DMS153 (cell line): ENCODE results near the gene RNF213.
"Not testable (repeated sequence)": the region's sequence is repeated elsewhere in the genome, so short reads cannot be mapped to it uniquely, and the experiment has no call there.

Experiments
- DNase-seq: peaks from one replicate; lab custom pipeline; 2025; lab: John Stamatoyannopoulos, UW

The RNF213 gene

DNA sequence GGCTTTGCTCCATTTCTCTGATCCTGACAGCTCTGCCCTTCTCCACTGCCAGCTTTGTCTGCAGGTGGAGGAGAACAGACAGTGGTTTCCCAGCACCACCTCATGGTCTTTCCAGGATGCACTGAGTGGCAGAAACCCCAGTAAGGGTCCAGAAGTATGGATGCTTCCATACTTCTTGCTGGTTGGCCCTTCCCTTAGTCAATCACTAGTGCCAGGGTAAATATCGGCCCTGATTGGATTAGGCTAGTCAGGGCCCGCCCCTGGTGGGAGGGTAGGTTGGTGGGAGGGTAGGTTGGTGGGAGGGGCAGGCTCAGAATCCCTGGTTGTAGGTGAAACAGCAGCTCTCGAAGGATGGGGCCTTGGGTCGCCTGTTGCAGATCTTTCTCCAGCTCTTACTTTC is 10.2 kb downstream of the RNF213 start:
- no peak for DNase-seq

DNA sequence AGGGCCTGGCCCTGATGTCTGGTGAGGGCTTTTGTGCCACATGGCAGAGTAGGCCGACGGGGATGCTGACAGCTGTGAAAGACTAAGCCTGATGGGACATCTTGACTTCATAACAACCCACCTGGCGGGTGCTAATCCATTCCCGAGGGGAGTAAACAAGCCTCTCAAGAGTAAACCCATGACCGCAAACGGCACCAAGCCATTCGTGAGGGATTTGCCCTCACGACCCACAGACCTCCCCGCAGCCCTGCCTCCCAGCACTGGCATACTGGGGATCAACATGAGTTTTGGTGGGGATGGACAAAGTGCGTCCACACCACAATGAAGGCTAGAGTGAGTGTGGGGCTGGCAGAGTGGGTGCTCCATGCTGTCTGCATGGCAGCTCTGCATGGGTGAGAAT is 11.7 kb downstream of the RNF213 start:
- no peak for DNase-seq

DNA sequence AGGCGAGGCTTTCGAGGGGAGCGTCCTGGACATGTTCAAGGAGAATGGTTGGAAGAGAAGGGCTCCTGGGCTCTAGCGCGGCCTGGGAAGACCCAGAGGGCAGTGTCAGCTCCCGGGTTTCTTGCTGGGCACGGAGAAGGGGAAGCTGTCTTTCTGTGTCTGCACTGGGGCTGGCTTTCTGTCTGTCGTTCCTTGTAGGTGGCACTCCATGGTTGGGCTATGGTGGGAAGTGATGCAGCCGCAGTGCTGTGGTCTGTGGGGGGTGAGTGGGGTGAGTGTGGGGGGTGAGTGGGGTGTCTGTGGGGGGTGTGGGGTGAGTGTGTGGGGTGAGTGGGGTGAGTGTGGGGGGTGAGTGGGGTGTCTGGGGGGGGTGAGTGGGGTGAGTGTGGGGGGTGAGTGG is 13.7 kb downstream of the RNF213 start:
- no peak for DNase-seq

DNA sequence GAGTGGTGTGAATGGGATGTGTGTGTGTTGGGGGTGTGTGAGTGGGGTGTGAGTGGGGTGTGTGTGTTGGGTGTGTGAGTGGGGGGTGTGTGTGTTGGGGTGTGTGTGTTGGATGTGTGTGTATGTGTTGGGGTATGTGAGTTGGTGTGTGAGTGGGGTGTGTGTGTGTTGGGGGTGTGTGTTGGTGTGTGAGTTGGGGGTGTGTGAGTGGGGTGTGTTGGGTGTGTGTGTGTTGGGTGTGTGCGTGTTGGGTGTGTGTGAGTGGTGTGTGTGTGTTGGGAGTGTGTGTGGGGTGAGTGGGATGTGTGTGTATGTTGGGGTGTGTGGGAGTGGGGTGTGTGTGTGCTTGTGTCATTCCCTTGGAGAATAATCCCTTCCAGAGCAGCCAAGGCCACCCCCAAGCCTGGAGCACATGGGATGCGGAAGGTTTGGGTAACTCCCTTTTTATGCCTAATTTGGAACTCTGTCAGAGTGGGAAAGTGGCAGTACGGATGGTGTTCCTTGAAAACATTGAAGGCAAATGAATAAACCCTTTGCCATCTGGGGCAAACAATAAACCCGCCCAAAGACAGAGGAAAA is 14.3 kb downstream of the RNF213 start:
- DNase-seq = no peak

DNA sequence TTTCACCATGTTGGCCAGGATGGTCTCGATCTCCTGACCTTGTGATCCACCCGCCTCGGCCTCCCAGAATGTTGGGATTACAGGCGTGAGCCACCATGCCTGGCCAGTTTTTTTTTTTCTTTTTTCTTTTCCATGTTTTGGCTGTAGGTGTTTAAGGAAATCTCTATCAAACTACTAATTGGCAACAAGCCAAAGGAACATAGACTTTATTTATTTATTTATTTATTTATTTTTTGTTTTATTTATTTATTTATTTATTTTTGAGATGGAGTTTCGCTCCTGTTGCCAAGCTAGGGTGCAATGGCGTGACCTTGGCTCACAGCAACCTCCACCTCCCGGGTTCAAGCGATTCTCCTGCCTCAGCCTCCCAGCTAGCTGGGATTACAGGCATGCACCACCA is 15.2 kb downstream of the RNF213 start:
- DNase-seq = not testable (repeated sequence)

DNA sequence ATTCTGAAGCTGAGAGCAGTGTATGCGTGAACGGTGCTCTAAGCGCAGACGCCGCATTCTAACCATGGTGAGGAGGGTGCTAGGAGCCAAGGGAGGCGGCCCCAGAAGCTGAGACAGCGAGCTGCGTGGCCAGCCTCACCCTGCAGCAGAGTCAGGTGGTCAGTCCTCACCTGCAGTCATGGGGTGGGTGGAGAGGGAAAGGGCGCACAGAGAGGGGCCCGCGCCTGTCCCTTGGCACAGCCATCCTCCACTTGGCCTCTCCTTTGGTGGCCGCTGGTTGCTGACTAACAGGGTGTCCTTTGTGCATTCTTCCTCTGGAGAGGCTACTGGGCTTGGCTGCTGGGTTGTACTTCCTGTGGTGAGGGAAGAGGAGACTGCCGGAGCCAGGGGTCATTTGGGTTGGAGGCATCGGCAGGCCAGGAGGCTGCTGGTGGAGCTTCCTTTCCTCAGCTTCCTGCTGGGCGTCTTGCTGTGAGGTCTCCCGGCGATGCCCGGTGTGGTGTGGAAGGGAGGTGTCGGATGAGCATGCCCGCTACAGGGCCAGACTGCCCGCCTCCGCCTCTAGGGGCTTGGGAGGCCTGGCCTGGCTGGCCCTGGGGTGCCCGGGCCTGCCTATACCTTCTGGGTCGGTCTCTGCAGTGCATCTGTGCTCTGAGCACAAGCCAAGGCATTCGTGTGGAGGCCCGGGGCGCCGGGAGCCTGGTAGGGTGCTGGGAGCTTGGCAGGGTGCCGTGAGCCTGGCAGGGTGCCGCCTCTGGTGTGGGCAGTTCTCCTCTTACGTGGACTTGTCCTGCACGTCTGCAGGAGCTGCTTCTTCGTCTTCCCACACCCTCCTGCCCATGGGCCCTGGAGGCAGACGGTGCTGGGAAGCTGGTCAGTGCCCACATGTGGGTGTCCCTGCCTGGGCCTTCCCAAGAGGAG is 17.4 kb downstream of the RNF213 start:
- no peak for DNase-seq

DNA sequence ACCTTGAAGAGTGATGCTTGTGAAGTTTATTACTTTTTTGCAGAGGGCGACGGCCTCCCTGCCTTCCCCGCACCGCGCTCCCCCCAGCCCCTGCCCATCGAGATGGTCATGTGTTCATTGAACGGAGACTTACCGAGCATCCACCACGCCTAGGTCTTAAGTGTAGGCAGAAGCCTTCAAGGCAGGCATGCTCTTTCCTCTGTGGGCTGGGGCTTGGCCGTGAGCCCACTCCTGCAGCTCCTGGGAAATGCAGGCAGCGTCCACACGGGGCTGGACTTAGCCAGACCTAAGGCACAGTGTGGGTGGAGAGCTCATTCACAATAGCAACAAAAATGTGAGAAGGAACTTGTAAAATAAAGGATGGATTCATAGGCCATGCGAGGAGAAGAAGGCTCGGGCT is 19.2 kb downstream of the RNF213 start:
- DNase-seq = no peak

DNA sequence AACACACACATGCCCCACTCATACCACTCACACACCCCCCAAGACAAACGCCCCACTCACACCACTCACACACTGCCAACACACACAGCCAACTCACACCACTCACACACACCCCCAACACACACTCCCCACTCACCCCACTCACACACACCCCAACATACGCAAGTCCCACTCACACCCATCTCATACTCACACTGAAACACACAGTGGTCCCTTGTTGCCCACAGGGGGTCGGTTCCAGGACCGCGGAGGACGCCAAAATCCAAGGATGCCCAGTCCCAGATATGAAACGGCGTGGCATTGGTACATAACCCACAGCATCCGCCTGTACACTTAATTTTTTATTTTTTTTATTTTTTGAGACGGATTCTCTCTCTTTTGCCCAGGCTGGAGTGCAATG is 20.9 kb downstream of the RNF213 start:
- DNase-seq = no peak

DNA sequence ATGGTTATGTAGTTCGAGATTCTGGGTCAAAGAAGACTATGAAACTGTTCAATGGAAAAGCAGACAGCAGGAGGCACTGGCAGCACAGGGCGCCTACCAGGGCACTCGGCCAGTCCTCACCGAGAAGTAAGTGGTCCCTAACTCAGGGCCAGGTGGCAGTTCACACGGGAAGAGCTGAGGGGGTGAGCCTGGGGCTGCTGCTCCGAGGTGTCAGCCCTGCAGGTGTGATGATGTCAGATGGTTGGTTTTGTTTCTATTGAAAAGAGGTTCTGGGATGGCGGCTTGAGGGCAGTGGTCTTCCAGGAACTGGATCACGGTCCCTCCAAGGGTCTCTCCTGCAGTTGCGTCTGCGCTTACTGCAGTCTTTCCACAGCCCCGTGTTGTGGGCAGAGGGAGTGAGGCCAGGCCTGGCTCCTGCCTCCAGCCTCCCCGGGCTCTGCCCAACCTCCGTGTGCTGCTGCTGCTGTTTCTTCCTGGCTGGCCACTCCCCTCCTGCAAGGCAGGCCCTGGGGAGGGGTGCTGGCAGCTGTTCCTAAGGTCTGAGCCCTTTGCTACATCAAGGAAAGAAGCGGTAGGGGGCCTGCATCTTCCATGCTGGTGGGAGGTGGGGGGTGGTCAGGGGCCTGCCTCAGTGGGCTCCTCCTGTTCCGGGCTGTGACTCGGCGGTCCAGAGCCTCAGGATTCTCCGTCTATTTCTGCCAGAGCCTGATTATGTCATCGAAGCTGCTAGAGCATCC is 22.6 kb downstream of the RNF213 start:
- no peak for DNase-seq

DNA sequence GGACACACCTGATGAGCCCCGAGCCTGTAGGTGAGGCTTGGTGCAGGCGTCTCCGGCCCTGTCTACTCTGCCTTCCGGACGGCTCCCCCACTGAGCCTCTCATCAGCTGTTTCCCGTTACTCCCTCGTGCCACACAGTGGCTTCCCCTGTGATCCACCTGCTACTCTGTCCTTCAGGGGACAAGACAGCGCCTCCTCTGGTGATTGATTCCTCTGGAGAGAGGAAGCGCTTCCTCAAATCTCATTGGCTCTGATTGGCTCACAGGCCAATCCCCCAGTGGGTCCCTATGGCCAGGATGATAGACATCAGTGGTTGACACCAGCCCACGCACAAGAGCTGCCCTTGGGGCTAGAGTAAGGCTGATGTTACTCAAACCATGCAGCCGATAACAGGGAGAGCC is 24.0 kb downstream of the RNF213 start:
- no peak for DNase-seq

DNA sequence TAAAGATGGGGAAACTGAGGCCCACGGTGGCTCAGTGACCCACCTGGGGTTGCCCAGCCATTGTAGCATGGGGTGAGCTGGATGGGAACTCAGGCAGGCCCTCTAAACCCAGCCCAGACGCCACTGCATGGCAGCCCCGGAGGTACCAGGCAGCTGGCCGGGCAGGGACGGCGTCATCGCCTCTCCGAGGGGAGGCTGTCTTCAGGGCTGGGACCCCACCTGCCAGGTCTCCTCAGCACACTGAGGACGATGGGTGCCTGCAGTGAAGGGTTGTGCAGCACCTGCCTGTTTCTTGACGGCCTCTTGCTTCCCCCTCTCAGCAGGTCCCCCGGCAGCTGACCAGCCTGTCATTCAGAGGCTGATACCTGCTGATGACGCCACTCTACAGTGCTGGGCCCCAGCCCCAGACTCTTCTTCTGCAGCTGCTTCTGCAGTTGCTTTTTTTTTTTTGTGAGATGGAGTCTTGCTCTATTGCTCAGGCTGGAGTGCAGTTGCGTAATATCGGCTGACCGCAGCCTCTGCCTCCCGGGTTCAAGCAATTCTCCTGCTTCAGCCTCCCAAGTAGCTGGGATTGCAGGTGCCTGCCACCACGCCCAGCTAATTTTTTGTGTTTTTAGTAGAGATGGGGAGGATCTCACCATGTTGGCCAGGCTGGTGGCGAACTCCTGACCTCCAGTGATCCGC is 24.7 kb downstream of the RNF213 start:
- DNase-seq = no peak

DNA sequence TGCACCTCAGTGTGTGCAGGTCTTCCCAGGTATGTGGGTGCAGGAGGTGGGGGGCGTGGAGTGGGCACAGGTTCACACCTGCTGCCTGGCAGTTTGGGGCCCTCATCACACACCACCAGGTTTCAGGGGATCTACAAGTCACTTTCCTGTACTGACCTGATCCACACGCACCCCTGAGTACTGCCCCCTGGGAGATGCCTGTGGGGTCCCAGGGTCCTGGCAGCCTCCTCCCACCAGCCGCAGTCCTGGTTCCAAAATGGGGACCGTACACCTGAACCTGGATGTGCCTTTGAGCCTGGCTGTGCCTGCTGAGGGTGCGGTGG is 25.9 kb downstream of the RNF213 start:
- no peak for DNase-seq

DNA sequence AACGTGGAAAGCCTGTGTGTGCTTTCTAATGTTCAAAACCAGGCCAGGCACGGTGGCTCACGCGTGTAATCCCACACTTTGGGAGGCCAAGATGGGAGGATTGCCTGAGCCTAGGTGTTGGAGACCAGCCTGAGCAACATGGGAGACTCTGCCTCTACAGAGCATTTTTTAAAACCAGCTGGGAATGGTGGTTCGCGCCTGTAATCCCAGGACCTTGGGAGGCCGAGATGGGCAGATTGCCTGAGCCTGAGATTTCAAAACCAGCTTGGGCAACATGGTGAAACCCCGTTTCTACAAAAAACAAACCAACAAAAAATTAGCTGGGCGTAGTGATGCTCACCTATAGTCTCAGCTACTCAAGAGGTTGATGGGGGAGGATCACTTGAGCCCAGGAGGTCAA is 26.4 kb downstream of the RNF213 start:
- DNase-seq = no peak

DNA sequence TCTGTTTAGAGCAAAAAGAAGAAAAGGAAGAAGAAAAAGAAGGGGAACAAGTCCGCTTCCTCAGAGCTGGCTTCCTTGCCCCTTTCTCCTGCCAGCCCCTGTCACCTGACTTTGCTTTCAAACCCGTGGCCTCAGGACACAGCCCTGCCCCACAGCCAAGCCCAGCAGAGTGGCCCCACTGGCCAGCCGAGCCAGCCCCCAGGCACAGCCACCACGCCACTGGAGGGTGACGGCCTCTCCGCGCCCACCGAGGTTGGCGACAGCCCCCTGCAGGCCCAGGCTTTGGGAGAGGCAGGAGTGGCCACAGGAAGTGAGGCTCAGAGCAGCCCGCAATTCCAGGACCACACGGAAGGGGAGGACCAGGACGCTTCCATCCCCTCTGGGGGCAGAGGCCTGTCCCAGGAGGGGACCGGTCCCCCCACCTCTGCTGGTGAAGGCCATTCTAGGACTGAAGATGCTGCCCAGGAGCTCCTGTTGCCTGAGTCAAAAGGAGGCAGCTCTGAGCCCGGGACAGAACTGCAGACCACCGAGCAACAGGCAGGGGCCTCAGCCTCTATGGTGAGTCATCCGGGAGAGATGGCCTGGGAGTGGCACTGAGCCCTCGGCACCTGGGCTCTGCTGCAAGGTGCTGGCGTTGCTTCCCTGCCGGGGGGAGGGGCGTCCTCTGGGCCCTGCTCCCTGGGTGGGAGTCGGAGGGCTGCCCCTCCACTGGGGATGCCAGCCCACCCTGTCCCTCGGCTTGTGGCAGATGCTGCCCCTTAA is 27.3 kb downstream of the RNF213 start:
- no peak for DNase-seq

DNA sequence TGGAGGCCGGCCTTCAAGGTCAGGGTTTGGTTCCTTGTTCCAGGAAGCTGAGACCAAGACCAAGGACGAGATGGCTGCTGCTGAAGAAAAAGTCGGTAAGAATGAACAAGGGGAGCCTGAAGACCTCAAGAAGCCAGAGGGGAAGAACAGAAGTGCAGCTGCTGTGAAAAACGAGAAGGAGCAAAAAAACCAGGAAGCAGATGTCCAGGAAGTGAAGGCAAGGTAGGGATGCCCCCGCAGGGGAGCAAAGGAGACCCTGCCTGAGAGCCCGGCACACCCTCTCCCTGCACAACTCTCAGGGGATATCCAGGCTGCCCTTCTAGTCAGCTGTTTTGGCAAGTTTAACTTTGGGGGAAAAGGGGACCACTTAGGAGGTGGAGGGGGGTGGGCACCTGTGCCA is 29.0 kb downstream of the RNF213 start:
- DNase-seq = no peak

DNA sequence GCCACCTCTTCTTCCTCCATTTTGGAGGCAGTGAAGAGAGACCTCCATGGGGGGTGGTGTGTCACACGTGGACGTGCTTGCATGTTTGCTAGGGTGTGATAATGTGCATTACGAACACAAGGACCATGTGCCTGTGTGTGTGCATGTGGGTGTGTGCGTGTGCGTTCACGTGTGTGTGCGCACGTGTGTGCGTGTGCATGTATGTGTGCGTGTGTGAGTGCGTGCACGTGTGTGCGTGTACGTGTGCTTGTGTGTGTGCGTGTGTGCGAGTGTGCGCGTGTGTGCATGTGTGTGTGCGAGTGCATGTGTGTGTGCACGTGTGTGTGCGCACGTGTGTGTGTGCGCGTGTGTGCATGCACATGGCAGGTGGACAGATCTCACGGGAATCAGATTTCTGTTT is 29.5 kb downstream of the RNF213 start:
- DNase-seq = no peak

DNA sequence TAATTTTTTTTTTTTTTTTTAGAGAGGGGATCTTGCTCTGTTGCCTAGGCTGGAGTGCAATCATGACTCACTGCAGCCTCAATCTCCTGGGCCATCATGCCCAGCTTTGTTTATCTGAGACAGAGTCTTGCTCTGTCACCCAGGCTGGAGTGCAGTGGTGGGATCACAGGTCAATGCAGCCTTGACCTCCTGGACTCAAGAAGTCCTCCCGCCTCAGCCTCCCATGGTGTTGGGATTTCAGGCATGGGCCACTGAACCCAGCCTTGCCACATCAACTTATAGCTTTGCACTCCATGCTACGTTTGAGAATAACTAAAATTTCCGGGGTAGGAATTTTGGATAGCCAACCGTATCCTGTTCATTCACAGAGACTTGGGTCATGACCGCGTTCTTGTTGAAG is 30.6 kb downstream of the RNF213 start:
- DNase-seq = no peak

DNA sequence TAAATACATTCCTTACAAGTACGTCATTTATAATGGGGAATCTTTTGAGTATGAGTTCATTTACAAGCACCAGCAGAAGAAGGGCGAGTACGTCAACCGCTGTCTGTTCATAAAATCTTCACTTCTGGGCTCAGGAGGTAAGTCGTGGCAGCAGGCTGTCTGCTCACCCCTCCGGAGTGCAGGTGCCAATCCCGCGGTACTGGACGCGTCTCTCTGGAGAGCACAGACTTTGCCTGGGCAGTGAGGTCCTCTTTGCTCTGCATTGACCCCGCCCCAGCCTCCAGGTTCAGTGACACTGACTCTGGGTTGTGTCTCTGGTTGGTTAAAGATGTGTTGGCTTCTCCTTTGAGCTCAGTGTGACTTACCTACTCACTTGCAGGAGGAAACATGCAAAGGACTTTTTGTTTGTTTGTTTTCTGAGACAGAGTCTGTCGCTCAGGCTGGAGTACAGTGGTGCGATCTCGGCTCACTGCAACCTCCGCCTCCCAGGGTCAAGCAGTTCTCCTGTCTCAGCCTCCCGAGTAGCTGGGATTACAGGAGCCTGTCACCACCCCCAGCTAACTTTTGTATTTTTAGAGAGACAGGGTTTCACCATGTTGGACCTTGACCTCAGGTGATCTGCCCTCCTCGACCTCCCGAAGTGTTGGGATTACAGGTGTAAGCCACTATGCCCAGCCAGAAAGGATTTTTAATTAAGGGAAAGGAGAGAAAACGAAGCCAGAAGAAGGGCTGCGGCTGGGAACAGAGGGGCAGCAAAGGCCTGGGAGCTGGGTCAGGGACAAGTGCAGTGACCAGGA is 31.2 kb downstream of the RNF213 start:
- no peak for DNase-seq

DNA sequence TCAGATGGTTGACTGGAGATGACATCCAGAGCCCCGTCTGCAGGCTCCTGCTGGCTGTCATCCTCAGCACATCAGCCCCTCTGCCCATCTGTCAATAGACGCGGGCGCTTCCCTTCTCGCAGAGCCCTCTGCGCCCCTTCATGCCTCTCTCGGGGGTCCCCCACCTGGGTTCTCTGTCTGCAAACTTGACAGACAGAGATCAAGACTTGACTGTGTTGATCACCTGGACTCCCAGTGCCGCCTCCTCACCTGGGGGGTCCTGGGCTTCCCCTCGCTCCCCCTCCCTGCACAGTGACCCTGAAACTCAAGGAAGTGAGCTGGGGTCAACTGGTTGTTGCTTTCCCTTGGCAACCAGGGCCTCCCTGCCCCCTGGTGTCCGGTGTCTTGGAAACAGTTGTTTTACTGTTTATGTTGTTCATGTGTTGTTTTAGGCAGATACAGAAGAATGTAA is 31.9 kb downstream of the RNF213 start:
- DNase-seq = no peak

DNA sequence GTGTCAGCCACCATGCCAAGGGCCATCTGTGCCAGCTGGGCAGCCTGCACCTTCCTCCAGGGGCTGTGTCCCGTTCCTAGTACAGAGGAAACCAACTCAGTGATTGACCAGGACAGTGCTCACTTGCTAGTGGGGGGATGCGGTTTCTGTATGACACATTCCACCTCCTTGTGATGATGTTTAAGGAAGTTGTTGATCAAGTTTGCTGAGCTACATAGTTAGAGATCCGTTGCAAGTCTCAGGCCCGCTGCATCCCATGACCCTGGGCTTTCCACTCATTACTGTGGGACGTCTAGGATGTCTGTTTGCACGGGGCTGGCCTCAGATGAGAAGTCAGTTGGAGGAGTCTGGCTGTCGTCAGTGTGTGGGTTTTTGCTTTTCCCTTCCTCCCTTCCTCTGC is 33.6 kb downstream of the RNF213 start:
- no peak for DNase-seq

DNA sequence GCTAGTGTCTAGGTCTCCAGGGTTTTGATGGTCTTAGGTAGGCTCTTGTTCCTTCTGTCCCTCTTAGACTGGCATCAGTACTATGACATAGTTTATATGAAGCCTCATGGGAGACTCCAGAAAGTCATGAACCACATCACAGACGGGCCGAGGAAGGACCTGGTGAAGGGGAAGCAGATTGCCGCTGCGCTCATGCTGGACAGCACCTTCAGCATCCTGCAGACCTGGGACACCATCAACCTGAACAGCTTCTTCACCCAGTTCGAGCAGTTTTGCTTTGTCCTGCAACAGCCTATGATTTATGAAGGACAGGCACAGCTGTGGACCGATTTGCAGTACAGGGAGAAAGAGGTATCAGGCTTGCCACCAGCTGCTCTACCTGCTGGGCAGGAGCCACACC is 34.0 kb downstream of the RNF213 start:
- no peak for DNase-seq
